ENCODE measurements around the gene TXNRD1.

- TF ChIP-seq BACH2 (CRISPR knock-in tag; IDR thresholded peaks at IDR 0.05; ENCODE audit: borderline replicate concordance), result no peak
- no peak for TF ChIP-seq PPARA (CRISPR knock-in tag; IDR thresholded peaks at IDR 0.05; ENCODE audit: borderline replicate concordance)
- no peak for TF ChIP-seq ZC3H10 (CRISPR knock-in tag; IDR thresholded peaks at IDR 0.05)
- no peak for TF ChIP-seq ZNF70 (CRISPR knock-in tag; IDR thresholded peaks at IDR 0.05)
- TF ChIP-seq PATZ1 (CRISPR knock-in tag; IDR thresholded peaks at IDR 0.05; ENCODE audit: borderline replicate concordance), result no peak
- no peak for TF ChIP-seq RARB (CRISPR knock-in tag; IDR thresholded peaks at IDR 0.05)
- no peak for TF ChIP-seq CSDC2 (CRISPR knock-in tag; IDR thresholded peaks at IDR 0.05)
- no peak for TF ChIP-seq OSR1 (CRISPR knock-in tag; IDR thresholded peaks at IDR 0.05)
- TF ChIP-seq ZNF8 (CRISPR knock-in tag; IDR thresholded peaks at IDR 0.05), result no peak
These were observed 125.5 kb downstream of the TXNRD1 start for GRCh38 chr12:104340925-104341611.

Measured in SK-N-SH treated with all-trans-retinoic acid at 6 μM for 48 hours (cell line).